KBM-7 (cell line): ENCODE measurements around the gene TYW5.
"Not testable (repeated sequence)": the region's sequence is repeated elsewhere in the genome, so short reads cannot be mapped to it uniquely, and the experiment has no call there.

ENCODE experiments used
- DNase-seq: peaks from one replicate; pipeline ENCODE4 v3.0.0-alpha.2; 2015
- in situ Hi-C: fragments of 300-500 bp; cut with MboI; formaldehyde crosslinking; loops from 2 replicates; pipeline ENCODE4 v1.14.3; 2020; ENCODE audit warnings: low sequenced_read_pairs, low pct_unique_long_range_greater_than_20kb, mixed read lengths

TYW5 gene

GRCh38 chr2:199933466-199933865 is 21.8 kb downstream of the TYW5 start:
- no peak for DNase-seq
- in situ Hi-C loops = no loop called here

- in situ Hi-C loops = no loop called here
Observed at GRCh38 chr2:199932312-199932855, 22.9 kb downstream of the TYW5 start.

GRCh38 chr2:199929262-199929661 is 26.0 kb downstream of the TYW5 start:
- in situ Hi-C loops = no loop called here
- no peak for DNase-seq

More at GRCh38 chr2:199932312-199932855, 22.9 kb downstream of the TYW5 start:
- no peak for DNase-seq

GRCh38 chr2:199928626-199929025 is 26.7 kb downstream of the TYW5 start:
- in situ Hi-C loops = no loop called here

GRCh38 chr2:199928226-199928625 is 27.1 kb downstream of the TYW5 start:
- DNase-seq = no peak
- in situ Hi-C loops = no loop called here

More at GRCh38 chr2:199928626-199929025, 26.7 kb downstream of the TYW5 start:
- DNase-seq = no peak

- DNase-seq = no peak
- in situ Hi-C loops = no loop called here
Observed at GRCh38 chr2:199926806-199927205, 28.5 kb downstream of the TYW5 start.

GRCh38 chr2:199923924-199924323 is 31.4 kb downstream of the TYW5 start:
- DNase-seq = no peak
- in situ Hi-C loops = no loop called here

GRCh38 chr2:199922856-199923255 is 32.4 kb downstream of the TYW5 start:
- no peak for DNase-seq
- in situ Hi-C loops = no loop called here

GRCh38 chr2:199916980-199917379 is 38.3 kb downstream of the TYW5 start:
- in situ Hi-C loops = no loop called here
- DNase-seq = no peak

- in situ Hi-C loops = no loop called here
- DNase-seq = no peak
Observed at GRCh38 chr2:199914372-199914958, 40.8 kb downstream of the TYW5 start.

- DNase-seq, in situ Hi-C loops: not testable (repeated sequence)
Observed at GRCh38 chr2:199912553-199913114, 42.7 kb downstream of the TYW5 start.

- in situ Hi-C loops = no loop called here
- no peak for DNase-seq
Observed at GRCh38 chr2:199911877-199912161, 43.5 kb downstream of the TYW5 start.

GRCh38 chr2:199911052-199911876 is 44.0 kb downstream of the TYW5 start, which contains the start of gene C2orf69:
TSS of gene C2orf69 (plus strand) at chr2:199911293. CDS start at chr2:199911439, 146 bp downstream.
- in situ Hi-C loops = no loop called here
- peak; percentile 99 for DNase-seq

GRCh38 chr2:199910338-199911051 is 44.8 kb downstream of the TYW5 start:
- in situ Hi-C loops = no loop called here
- no peak for DNase-seq

- in situ Hi-C loops = no loop called here
- peak; percentile 63 for DNase-seq
Observed at GRCh38 chr2:199907008-199907714, 48.1 kb downstream of the TYW5 start.

- in situ Hi-C loops = no loop called here
- DNase-seq = no peak
Observed at GRCh38 chr2:199903111-199903510, 52.2 kb downstream of the TYW5 start.

GRCh38 chr2:199902486-199903110 is 52.7 kb downstream of the TYW5 start:
- in situ Hi-C loops = no loop called here
- DNase-seq = peak; percentile 22

GRCh38 chr2:199901942-199902341 is 53.3 kb downstream of the TYW5 start:
- in situ Hi-C loops = no loop called here
- DNase-seq = no peak

GRCh38 chr2:199896617-199897016 is 58.7 kb downstream of the TYW5 start:
- DNase-seq = no peak
- in situ Hi-C loops = no loop called here
